Activated T-cell treated with anti-CD3 and anti-CD28 coated beads for 48 hours (primary cell): Measurements from ENCODE around the gene ERICH6B.
"Not testable (repeated sequence)": the region's sequence is repeated elsewhere in the genome, so short reads cannot be mapped to it uniquely, and the experiment has no call there.

Source experiments
- DNase-seq: peaks from one replicate; pipeline ENCODE4 v3.0.0-alpha.2; 2020; ENCODE audit warnings: low read depth

ERICH6B gene

GRCh38 chr13:45615501-45616101 is at the start of gene ERICH6B:
Gene ERICH6B, minus strand, starts transcription at chr13:45615739. Its CDS starts 18,734 bp downstream, at chr13:45597005.
- no peak for DNase-seq

GRCh38 chr13:45662903-45663302 is 47.4 kb upstream of the ERICH6B start:
- DNase-seq = not testable (repeated sequence)

- DNase-seq = no peak
These were observed 46.6 kb upstream of the ERICH6B start for GRCh38 chr13:45662162-45662561.

GRCh38 chr13:45660458-45660857 is 44.9 kb upstream of the ERICH6B start:
- DNase-seq = not testable (repeated sequence)

- no peak for DNase-seq
These were observed 44.0 kb upstream of the ERICH6B start for GRCh38 chr13:45659536-45659935.

GRCh38 chr13:45658586-45659235 is 43.2 kb upstream of the ERICH6B start:
- no peak for DNase-seq

- no peak for DNase-seq
These were observed 39.3 kb upstream of the ERICH6B start for GRCh38 chr13:45654633-45655349.

GRCh38 chr13:45645263-45645662 is 29.7 kb upstream of the ERICH6B start:
- not testable (repeated sequence) for DNase-seq

- not testable (repeated sequence) for DNase-seq
These were observed 26.6 kb upstream of the ERICH6B start for GRCh38 chr13:45642159-45642558.

- DNase-seq = not testable (repeated sequence)
These were observed 19.8 kb upstream of the ERICH6B start for GRCh38 chr13:45635291-45635690.

GRCh38 chr13:45630791-45631190 is 15.3 kb upstream of the ERICH6B start:
- no peak for DNase-seq

GRCh38 chr13:45629940-45630339 is 14.4 kb upstream of the ERICH6B start:
- DNase-seq = no peak

- no peak for DNase-seq
These were observed 12.6 kb upstream of the ERICH6B start for GRCh38 chr13:45628094-45628493.

GRCh38 chr13:45627656-45628055 is 12.1 kb upstream of the ERICH6B start:
- no peak for DNase-seq

- no peak for DNase-seq
These were observed 11.3 kb upstream of the ERICH6B start for GRCh38 chr13:45626731-45627374.

GRCh38 chr13:45623516-45624090 is 8.1 kb upstream of the ERICH6B start:
- DNase-seq = no peak

GRCh38 chr13:45621950-45622349 is 6.4 kb upstream of the ERICH6B start:
- DNase-seq = no peak

GRCh38 chr13:45607931-45608330 is 7.6 kb downstream of the ERICH6B start:
- DNase-seq = no peak

GRCh38 chr13:45604892-45605291 is 10.6 kb downstream of the ERICH6B start:
- no peak for DNase-seq

GRCh38 chr13:45603338-45603737 is 12.2 kb downstream of the ERICH6B start:
- no peak for DNase-seq

- DNase-seq = no peak
These were observed 13.1 kb downstream of the ERICH6B start for GRCh38 chr13:45602183-45603170.
